ENCODE results near the gene TEX44.
"Not testable (repeated sequence)": the region's sequence is repeated elsewhere in the genome, so short reads cannot be mapped to it uniquely, and the experiment has no call there.

The TEX44 gene

GRCh38 chr2:231592636-231593145, at the start of gene TEX44:
TSS of gene TEX44 (plus strand) at chr2:231592864. CDS start at chr2:231592952, 88 bp downstream.
- DNase-seq = no peak

GRCh38 chr2:231545105-231545902, 47.4 kb upstream of the TEX44 start:
- DNase-seq = peak; percentile 100

DNA sequence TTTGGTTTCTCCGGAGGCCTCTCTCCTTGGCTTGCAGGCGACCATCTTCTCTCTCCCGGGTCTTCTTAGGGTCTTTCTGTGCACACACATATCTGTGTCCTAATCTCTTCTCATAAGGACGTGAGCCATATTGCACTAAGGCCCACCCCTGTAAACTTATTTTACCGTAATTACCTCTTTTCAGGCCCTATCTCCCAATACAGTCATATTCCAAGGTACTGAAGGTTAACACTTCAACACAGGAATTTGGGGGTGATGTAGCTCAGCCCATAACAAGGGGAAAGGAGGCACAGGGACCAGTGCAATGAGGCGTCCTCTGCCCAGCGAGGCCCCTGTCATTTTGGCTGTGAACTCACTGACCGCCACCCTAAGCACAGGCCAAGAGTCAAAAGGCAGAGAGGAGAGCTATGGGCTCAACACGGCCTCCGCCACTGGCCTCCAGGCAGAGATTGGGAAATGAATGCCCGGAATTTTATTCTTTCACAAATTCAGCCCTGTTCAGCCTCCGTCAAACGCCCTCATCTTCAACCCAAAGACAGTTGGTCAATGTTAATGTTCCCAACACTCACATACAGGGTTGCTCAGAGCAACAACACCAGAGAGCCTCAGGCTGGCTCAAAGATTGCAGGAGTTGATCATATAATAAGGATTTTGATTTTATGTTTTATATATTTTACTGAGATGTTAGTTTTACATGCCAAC, 46.5 kb upstream of the TEX44 start:
- DNase-seq = peak; percentile 30

- no peak for DNase-seq
Measured at GRCh38 chr2:231547315-231548110, 45.2 kb upstream of the TEX44 start.

- DNase-seq = no peak
Measured at GRCh38 chr2:231548752-231549151, 43.9 kb upstream of the TEX44 start.

- no peak for DNase-seq
Measured at GRCh38 chr2:231549446-231550239, 43.0 kb upstream of the TEX44 start.

DNA sequence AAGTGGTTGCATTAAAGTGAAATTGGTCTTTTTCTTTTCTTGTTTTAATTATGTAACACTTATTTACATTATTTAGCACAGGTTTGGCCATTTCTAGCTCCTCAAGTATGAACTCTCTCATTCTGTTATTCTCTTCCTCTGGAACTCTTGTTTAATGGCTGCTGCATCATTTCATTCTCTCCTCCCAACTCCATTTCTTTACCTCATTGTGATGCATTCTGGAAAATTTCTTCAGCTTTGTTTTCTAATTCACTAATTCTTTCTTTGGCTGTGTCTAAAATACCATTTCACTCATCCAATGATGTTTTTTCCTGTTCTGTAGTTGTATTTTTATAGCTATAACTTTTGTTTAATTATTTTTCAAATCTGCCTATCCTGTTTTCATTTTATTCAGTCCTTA, 39.9 kb upstream of the TEX44 start:
- no peak for DNase-seq

GRCh38 chr2:231554327-231554726, 38.3 kb upstream of the TEX44 start:
- DNase-seq = no peak

- peak; percentile 86 for DNase-seq
Measured at GRCh38 chr2:231554748-231555545, 37.7 kb upstream of the TEX44 start.

DNA sequence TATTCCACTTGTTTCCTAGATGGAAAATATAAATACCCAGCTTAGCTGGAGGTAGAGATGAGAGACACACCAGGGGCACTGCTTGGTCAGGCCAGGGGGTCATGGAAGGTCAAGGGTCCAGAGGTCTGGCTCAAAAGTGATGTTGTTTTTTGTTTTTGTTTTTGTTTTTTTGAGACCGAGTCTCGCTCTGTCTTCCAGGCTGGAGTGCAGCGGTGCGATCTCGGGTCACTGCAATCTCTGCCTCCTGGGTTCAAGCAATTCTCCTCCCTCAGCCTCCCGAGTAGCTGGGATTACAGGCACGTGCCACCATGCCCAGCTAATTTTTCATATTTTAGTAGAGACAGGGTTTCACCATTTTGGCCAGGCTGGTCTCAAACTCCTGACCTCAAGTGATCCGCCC, 36.2 kb upstream of the TEX44 start:
- not testable (repeated sequence) for DNase-seq

- no peak for DNase-seq
Measured at GRCh38 chr2:231556981-231557380, 35.7 kb upstream of the TEX44 start.

GRCh38 chr2:231557571-231558217, 35.0 kb upstream of the TEX44 start:
- DNase-seq = peak; percentile 94

DNA sequence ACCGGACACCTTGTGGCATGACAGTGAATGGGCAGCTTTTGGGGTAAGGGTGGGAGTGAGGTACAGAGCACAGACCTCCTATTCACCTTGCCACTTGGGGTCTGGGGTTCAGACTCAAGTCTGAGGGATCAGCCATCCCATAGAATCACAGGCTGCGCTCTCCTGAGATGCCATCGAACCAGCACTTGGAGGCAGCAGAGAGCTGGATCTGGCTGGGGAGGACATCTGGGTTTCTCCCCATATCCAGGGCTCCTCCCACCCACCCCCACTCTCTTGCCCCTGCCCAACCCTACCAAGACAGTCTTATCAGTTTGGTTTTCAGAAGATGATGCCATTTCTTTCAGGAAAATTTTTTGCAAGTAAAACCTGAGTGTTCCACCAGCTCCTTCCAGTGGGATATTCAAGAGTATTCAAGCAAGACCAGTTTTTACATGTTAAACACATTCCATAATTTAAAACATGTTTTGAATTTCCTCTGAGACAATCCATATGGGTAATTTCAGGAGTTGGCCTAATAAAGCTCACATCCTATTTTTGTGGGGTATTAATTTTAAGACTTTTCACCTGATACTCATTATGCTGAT, 29.2 kb upstream of the TEX44 start:
- peak; percentile 60 for DNase-seq

- no peak for DNase-seq
Measured at GRCh38 chr2:231565887-231566594, 26.6 kb upstream of the TEX44 start.

DNA sequence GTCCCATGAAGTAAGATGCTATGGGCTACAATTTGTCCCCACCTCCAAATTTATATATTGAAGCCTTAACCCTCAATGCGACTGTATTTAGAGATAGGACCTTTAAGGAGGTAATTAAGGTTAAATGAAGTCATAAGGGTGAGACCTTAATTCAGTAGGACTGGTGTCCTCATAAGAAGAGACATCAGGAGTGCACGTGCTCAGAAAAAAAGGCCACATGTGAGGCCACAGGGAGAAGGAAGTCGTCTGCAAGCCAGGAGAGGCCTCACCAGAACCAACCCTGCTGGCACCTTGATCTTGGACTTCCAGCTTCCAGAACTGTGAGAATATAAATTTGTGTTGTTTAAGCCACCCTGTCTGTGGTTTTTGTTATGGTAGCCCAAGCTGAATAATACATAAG, 25.5 kb upstream of the TEX44 start:
- peak; percentile 42 for DNase-seq

DNA sequence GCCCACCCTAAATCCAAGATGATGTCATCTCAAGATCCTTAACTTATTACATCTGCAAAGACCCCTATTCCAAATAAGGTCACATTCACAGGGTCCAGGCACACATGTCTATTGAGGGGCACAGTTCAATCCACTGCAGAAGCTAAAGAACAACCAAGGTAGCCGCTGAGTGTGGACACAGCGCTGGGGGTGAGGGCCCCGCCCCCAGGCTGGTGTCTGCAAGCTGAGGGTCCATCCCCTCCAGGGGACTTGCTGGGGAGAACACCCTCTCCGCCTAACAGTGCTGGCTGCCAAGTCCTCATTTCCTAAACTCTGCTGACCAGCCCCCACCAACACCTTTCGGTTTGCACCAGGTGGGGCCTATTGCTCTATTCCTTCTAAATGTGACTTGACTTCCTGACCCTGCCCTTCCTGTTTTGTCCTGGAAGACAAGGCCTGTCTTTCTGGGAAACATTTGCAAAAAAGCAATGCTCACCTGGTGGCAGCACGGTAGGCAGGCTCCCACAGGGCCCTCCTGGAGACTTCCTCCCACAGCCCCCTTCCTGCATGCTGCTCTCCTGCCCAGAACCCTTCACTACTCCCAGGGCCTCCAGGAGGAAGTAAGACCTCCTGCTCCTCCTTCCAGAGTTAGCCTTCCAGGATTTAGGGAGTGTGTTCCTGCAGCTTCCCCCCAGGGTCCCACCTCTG, 24.4 kb upstream of the TEX44 start:
- DNase-seq = no peak

GRCh38 chr2:231568785-231569435, 23.8 kb upstream of the TEX44 start:
- no peak for DNase-seq

DNA sequence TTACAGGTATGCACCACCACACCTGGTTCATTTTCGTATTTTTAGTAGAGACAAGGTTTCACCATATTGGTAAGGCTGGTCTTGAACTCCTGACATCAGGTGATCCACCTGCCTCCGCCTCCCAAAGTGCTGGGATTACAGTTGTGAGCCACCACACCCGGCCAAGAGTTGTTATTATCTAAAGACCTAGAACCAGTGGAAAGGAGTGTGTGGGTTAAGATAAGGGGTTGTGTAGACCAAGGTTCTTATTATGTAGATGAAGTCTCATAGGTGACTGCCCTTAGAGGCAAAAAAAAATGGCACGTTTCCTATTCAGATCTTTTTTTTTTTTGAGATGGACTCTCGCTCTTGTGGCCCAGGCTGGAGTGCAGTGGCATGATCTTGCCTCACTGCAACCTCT, 21.7 kb upstream of the TEX44 start:
- not testable (repeated sequence) for DNase-seq
